ENCODE results near the gene EPHB3.

Gene EPHB3

GRCh38 chr3:184553385-184553784, 8.2 kb upstream of the EPHB3 start:
- Histone ChIP-seq H3K9me3 (ENCODE audit: severe bottlenecking) (no peaks in the 10 kb centered on the region), H3K36me3 (no peaks in the 10 kb centered on the region), H3K27me3 (ENCODE audit: insufficient read depth, low read depth, severe bottlenecking) (no peaks in the 10 kb centered on the region), H3K4me3 (ENCODE audit: low read depth, low read length) (no peak overlapping the region), H3K27ac (no peak overlapping the region)
- TF ChIP-seq, protein P1, sequence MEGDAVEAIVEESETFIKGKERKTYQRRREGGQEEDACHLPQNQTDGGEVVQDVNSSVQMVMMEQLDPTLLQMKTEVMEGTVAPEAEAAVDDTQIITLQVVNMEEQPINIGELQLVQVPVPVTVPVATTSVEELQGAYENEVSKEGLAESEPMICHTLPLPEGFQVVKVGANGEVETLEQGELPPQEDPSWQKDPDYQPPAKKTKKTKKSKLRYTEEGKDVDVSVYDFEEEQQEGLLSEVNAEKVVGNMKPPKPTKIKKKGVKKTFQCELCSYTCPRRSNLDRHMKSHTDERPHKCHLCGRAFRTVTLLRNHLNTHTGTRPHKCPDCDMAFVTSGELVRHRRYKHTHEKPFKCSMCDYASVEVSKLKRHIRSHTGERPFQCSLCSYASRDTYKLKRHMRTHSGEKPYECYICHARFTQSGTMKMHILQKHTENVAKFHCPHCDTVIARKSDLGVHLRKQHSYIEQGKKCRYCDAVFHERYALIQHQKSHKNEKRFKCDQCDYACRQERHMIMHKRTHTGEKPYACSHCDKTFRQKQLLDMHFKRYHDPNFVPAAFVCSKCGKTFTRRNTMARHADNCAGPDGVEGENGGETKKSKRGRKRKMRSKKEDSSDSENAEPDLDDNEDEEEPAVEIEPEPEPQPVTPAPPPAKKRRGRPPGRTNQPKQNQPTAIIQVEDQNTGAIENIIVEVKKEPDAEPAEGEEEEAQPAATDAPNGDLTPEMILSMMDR (IDR thresholded peaks at IDR 0.05; ENCODE audit: low read depth, low read length), result no peak
- no peak for DNase-seq

DNA sequence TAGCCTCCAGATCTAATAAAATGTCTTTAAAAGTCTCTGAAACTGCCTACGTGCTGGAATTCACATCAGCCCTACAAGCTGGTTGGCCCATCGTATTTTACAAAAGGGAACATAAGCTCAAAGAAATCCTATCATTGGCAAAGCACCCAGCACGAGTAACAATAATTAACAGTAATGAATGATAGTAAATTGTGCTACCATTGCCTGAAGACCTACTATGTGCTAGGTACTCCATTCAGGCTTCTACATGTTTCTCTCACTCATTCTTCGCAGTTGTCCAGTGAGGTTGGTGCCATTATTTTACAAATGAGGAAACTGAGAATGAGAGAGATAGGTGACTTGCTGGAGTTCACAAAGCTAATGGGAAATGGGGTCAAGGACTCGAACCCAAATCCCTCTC, 7.1 kb upstream of the EPHB3 start:
- Histone ChIP-seq H3K36me3 (no peaks in the 10 kb centered on the region), H3K27me3 (ENCODE audit: insufficient read depth, low read depth, severe bottlenecking) (no peaks in the 10 kb centered on the region), H3K9me3 (ENCODE audit: severe bottlenecking) (no peaks in the 10 kb centered on the region), H3K4me3 (ENCODE audit: low read depth, low read length) (no peak overlapping the region), H3K27ac (no peak overlapping the region)
- TF ChIP-seq, protein P1 (IDR thresholded peaks at IDR 0.05; ENCODE audit: low read depth, low read length), result no peak
- no peak for DNase-seq

GRCh38 chr3:184556582-184557347, 4.8 kb upstream of the EPHB3 start:
- Histone ChIP-seq H3K27me3 (ENCODE audit: insufficient read depth, low read depth, severe bottlenecking) (no peaks in the 10 kb centered on the region), H3K27ac (no peak overlapping the region), H3K9me3 (ENCODE audit: severe bottlenecking) (no peaks in the 10 kb centered on the region), H3K4me3 (ENCODE audit: low read depth, low read length) (no peak overlapping the region), H3K36me3 (no peaks in the 10 kb centered on the region)
- no peak for DNase-seq
- TF ChIP-seq, protein P1 (IDR thresholded peaks at IDR 0.05; ENCODE audit: low read depth, low read length), result no peak

DNA sequence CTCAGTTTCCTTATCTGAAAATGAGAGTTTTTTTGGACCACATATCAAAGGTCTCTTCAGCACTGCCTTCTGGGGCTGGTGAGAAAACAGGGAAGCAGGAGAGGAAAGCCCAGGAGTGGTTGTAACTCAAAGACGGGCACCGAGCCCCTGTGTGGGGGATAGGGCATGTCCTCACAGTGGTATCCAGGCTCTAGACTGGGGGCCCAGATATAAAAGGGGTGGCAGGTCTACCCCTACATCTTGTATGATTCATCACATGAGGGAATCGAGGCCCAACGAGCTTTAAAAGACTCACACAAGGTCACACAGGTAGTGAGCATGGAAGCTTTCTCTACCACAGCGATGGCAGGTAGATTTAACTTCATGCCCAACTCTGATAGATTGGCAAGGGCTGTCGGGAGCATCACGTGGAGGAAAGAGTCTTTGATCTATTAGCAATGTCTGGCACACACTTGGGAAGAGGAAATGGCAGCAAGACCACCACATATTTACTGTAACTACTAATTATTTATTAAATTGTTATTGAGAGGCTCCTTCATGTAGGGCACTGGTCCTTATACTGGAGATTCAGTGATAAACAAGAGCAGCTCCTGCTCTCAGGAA, 4.1 kb upstream of the EPHB3 start:
- Histone ChIP-seq H3K4me3 (ENCODE audit: low read depth, low read length) (no peak overlapping the region), H3K9me3 (ENCODE audit: severe bottlenecking) (no peaks in the 10 kb centered on the region), H3K36me3 (no peaks in the 10 kb centered on the region), H3K27ac (no peak overlapping the region), H3K27me3 (ENCODE audit: insufficient read depth, low read depth, severe bottlenecking) (no peaks in the 10 kb centered on the region)
- no peak for DNase-seq
- TF ChIP-seq, protein P1 (IDR thresholded peaks at IDR 0.05; ENCODE audit: low read depth, low read length), result no peak

GRCh38 chr3:184558726-184559125, 2.9 kb upstream of the EPHB3 start:
- H3K27me3 ChIP-seq (ENCODE audit: insufficient read depth, low read depth, severe bottlenecking), result no peaks in the 10 kb centered on the region
- TF ChIP-seq, protein P1 (IDR thresholded peaks at IDR 0.05; ENCODE audit: low read depth, low read length), result no peak
- H3K4me3 ChIP-seq (ENCODE audit: low read depth, low read length), result no peak overlapping the region
- DNase-seq, result no peak
- H3K9me3 ChIP-seq (ENCODE audit: severe bottlenecking), result no peaks in the 10 kb centered on the region
- no peaks in the 10 kb centered on the region for H3K36me3 ChIP-seq
- H3K27ac ChIP-seq, result no peak overlapping the region

All from WERI-Rb-1 (cell line).